ENCODE results near the gene PLCH2.

- TF ChIP-seq CTCF (conservative IDR thresholded peaks at IDR 0.05; ENCODE audit: low read depth, low read length) (no peak), EZH2 (IDR thresholded peaks at IDR 0.05; ENCODE audit: borderline replicate concordance, low read depth, low read length, poor library complexity, severe bottlenecking) (no peak)
Observed at GRCh38 chr1:2517966-2518365, 41.9 kb downstream of the PLCH2 start.

Data from A673 (cell line).